PFSK-1 (cell line): Measurements from ENCODE around the gene MAPK1.

ENCODE experiments used
- FOXP2 ChIP-seq: optimal IDR thresholded peaks from 2 replicates; pipeline ENCODE3; 2011; ENCODE audit warnings: borderline replicate concordance, control low read depth, inconsistent platforms; ENCODE audit not compliant: insufficient read depth; ENCODE audit errors: extremely low read length, extremely low read depth
- POLR2AphosphoS5 ChIP-seq: IDR thresholded peaks from 2 replicates; pipeline ENCODE4 v1.6.1; 2012; ENCODE audit warnings: low read depth, mild to moderate bottlenecking, control low read depth, low read length, moderate library complexity
- SIN3A ChIP-seq: IDR thresholded peaks from 2 replicates; pipeline ENCODE4 v1.6.1; 2012; ENCODE audit warnings: mild to moderate bottlenecking, low read length, moderate library complexity, borderline replicate concordance; ENCODE audit not compliant: insufficient read depth
- TAF1 ChIP-seq: IDR thresholded peaks from 2 replicates; pipeline ENCODE4 v1.6.1; 2012; ENCODE audit warnings: low read length, control low read depth, borderline replicate concordance; ENCODE audit not compliant: insufficient read depth
- TF ChIP-seq, protein P1 (sequence below), 2 experiments: IDR thresholded peaks; 2 replicates each; pipeline versions ENCODE4 v1.6.1 to v1.8.0; 2011 to 2012; ENCODE audit warnings: low read depth in 2 of 2, low read length in 2 of 2, control low read depth in 1 of 2, inconsistent platforms in 1 of 2, mild to moderate bottlenecking in 1 of 2, moderate library complexity in 1 of 2; ENCODE audit not compliant: insufficient read depth in 1 of 2

The MAPK1 gene

DNA sequence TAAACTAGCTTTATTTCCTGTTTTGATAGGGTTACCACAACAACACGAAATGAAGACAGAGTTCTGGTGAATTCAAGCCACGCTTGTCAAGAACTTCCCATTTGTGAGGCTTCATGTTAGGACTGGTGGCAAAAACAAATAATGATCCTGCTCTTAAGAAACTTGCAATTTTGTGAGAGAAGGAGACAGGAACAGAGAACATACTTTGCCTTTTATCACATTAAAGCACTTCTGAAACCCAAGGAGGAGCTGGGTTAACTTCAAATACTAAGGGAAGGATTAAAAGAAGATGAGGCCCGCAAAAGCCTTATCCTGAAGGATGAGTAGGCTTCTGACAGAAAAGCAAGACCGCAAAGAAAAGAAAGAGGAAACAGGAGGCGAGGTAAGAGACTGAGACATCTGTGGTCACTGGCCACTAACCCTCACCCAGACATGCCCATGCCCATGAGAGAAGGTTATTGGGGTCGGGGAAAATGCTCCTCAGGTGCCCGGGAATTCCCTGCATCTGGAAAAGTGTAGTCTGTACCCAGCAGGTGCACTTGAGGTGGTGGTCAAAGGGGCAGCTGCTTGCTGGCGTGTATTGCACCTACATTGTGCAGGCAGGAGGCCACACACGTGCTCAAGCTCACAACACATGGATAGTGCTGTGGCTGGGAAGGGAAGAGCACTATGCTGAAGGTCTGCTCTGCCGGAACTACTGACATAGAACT is 50.5 kb downstream of the MAPK1 start:
- TF ChIP-seq SIN3A: no peak
- no peak for TF ChIP-seq TAF1
- TF ChIP-seq FOXP2: no peak
- no peak for TF ChIP-seq POLR2AphosphoS5
- TF ChIP-seq, protein P1, sequence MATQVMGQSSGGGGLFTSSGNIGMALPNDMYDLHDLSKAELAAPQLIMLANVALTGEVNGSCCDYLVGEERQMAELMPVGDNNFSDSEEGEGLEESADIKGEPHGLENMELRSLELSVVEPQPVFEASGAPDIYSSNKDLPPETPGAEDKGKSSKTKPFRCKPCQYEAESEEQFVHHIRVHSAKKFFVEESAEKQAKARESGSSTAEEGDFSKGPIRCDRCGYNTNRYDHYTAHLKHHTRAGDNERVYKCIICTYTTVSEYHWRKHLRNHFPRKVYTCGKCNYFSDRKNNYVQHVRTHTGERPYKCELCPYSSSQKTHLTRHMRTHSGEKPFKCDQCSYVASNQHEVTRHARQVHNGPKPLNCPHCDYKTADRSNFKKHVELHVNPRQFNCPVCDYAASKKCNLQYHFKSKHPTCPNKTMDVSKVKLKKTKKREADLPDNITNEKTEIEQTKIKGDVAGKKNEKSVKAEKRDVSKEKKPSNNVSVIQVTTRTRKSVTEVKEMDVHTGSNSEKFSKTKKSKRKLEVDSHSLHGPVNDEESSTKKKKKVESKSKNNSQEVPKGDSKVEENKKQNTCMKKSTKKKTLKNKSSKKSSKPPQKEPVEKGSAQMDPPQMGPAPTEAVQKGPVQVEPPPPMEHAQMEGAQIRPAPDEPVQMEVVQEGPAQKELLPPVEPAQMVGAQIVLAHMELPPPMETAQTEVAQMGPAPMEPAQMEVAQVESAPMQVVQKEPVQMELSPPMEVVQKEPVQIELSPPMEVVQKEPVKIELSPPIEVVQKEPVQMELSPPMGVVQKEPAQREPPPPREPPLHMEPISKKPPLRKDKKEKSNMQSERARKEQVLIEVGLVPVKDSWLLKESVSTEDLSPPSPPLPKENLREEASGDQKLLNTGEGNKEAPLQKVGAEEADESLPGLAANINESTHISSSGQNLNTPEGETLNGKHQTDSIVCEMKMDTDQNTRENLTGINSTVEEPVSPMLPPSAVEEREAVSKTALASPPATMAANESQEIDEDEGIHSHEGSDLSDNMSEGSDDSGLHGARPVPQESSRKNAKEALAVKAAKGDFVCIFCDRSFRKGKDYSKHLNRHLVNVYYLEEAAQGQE (IDR thresholded peaks at IDR 0.05; ENCODE audit: insufficient read depth in 1 of 2, low read depth in 2 of 2, low read length in 2 of 2): no peak

DNA sequence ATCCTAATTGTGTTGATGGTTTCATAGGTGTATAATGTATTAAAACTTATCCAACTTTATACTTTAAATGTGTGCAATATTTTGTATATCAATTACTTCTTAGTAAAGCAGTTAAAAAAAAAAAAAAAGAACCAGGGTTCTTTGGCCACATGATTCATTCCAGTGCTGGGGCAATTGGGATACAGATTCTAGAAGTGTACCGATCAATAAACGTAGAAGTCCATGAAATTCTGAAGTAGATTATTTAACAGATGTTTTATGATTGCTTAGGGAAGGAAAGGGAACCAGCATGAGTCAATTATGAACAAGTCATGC is 51.0 kb downstream of the MAPK1 start:
- TF ChIP-seq, protein P1 (IDR thresholded peaks at IDR 0.05; ENCODE audit: insufficient read depth in 1 of 2, low read depth in 2 of 2, low read length in 2 of 2): no peak
- TF ChIP-seq TAF1: no peak
- TF ChIP-seq POLR2AphosphoS5: no peak
- TF ChIP-seq SIN3A: no peak
- no peak for TF ChIP-seq FOXP2

DNA sequence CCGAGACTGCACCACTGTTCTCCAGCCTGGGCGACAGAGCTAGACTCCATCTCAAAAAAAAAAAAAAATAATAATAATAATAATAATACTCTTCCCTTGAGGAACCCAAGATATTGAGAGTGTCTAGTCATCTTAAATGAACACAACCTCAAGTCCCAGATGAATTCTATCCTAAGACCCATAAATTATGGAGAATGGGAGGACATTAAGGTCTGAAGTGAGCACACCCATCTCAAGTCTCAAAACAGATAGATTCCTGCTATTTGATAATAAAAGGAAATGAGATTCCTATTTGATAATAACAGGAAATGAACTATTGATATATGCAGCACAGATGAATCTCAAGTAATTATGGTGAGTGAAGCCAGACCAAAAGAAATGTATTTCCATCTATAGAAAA is 51.5 kb downstream of the MAPK1 start:
- TF ChIP-seq, protein P1 (IDR thresholded peaks at IDR 0.05; ENCODE audit: insufficient read depth in 1 of 2, low read depth in 2 of 2, low read length in 2 of 2): no peak
- TF ChIP-seq TAF1 (no peak), SIN3A (no peak), FOXP2 (no peak), POLR2AphosphoS5 (no peak)

DNA sequence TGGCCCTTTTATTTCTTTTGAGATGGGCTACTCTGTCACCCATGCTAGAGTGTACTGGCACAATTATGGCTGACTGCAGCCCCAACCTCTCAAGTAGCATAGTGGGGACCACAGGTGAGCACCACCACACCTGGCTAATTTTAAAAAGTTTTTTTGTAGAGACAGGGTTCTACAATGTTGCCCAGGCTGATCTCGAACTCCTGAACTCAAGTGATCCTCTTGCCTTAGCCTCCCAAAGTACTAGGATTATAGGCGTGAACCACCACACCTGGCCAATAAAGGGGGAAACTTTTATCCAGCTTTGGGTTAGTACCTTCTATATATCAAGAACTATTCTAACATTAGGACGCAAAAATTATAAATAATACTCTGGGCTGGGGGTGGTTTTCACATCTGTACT is 52.1 kb downstream of the MAPK1 start:
- TF ChIP-seq SIN3A (no peak), FOXP2 (no peak), POLR2AphosphoS5 (no peak), TAF1 (no peak)
- TF ChIP-seq, protein P1 (IDR thresholded peaks at IDR 0.05; ENCODE audit: insufficient read depth in 1 of 2, low read depth in 2 of 2, low read length in 2 of 2): no peak

DNA sequence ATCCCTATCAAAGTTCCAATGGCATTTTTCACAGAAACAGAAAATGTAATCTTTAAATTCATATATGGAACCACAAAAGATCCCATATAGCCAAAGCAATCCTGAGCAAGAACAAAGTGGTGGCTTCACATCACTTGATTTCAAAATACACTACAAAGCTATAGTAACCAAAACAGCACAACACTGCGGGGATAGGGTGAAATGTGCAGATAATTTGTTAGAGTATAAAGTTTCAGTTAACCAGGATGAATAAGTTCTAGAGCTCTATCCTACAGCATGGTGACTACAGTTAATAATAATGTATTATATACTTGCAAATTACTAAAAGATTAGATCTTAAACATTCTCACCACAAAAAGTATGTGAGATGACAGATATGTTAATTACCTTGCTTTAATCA is 55.5 kb downstream of the MAPK1 start:
- no peak for TF ChIP-seq POLR2AphosphoS5
- no peak for TF ChIP-seq TAF1
- TF ChIP-seq, protein P1 (IDR thresholded peaks at IDR 0.05; ENCODE audit: insufficient read depth in 1 of 2, low read depth in 2 of 2, low read length in 2 of 2): no peak
